GM12878 (cell line): ENCODE data around the gene MYRFL. TPM values are rescaled to one million over a fixed set of nuclear protein-coding genes. Genes with fewer than 3 reads are reported as not detected.

Experiments
- ATAC-seq: fragments of 200-7000 bp; cut with Tn5 transposase; 3 replicates; pipeline ENCODE4 v1.9.1; 2020; ENCODE audit warnings: mild to moderate bottlenecking, moderate library complexity
- BruUV-seq: library from RNA; stranded (reverse); fragments of 400-500 nt; replicated peaks from 2 replicates; lab custom pipeline; 2021; lab: Mats Ljungman, UMichigan
- CTCF ChIA-PET: fragments of 300-600 bp; sonication (Branson Sonifier 250); formaldehyde crosslinking; extraction: SDS; loops from one replicate; lab custom pipeline; 2021; ENCODE audit warnings: inconsistent platforms; lab: Yijun Ruan, JAX
- POLR2A ChIA-PET: fragments of 350-600 bp; formaldehyde crosslinking; extraction: SDS; loops from one replicate; lab custom pipeline; 2021; ENCODE audit warnings: inconsistent platforms; lab: Charles Lee
- RAD21 ChIA-PET: fragments of 300-600 bp; sonication (Branson Sonifier 250); formaldehyde crosslinking; loops from one replicate; lab custom pipeline; 2023; ENCODE audit warnings: antibody characterized with exemption; ENCODE audit not compliant: unreplicated experiment; lab: Charles Lee
- SMC1A ChIA-PET: fragments of 300-600 bp; sonication (Branson Sonifier 250); formaldehyde crosslinking; loops from one replicate; lab custom pipeline; 2023; ENCODE audit not compliant: unreplicated experiment, uncharacterized antibody; lab: Charles Lee
- DNase-seq: peaks from one replicate; pipeline ENCODE4 v3.0.0-alpha.2; 2011; ENCODE audit warnings: low read depth, low spot score
- FAIRE-seq: peaks from 3 replicates; lab custom pipeline; 2011; peaks lifted over from hg19 to GRCh38; lab: Jason Lieb, UNC
- H2AFZ ChIP-seq: 2 replicates; pipeline ENCODE4 v1.6.0; 2011; ENCODE audit warnings: low read depth, low read length, control low read depth; ENCODE audit not compliant: control insufficient read depth
- H3K27ac ChIP-seq: 2 replicates; pipeline ENCODE4 v1.5.1; 2011; ENCODE audit warnings: control low read depth; ENCODE audit not compliant: control insufficient read depth, insufficient read depth
- H3K27me3 ChIP-seq, 2 experiments: replicated peaks in 1 of 2; 2 replicates each; pipeline versions ENCODE4 v1.6.0 to v1.6.1; 2011; ENCODE audit warnings: low read length in 1 of 2; ENCODE audit not compliant: control insufficient read depth in 2 of 2, insufficient read depth in 2 of 2
- H3K36me3 ChIP-seq, 2 experiments: 2 replicates each; pipeline ENCODE4 v1.5.1; 2011; ENCODE audit warnings: low read length in 1 of 2; ENCODE audit not compliant: control insufficient read depth in 2 of 2, insufficient read depth in 2 of 2
- H3K4me1 ChIP-seq: 2 replicates; pipeline ENCODE4 v1.6.1; 2011; ENCODE audit warnings: mild to moderate bottlenecking, low read length, moderate library complexity, mixed read lengths; ENCODE audit not compliant: control insufficient read depth, insufficient read depth
- H3K4me2 ChIP-seq: 2 replicates; pipeline ENCODE4 v1.6.0; 2011; ENCODE audit warnings: control low read depth; ENCODE audit not compliant: control insufficient read depth, insufficient read depth
- H3K4me3 ChIP-seq: fragments of 200-600 bp; sonication (generic); 2 replicates; pipeline ENCODE4 v1.5.1; 2016
- H3K79me2 ChIP-seq: 2 replicates; pipeline ENCODE4 v1.6.0; 2011; ENCODE audit warnings: low read length; ENCODE audit not compliant: control insufficient read depth, insufficient read depth
- H3K9ac ChIP-seq: 2 replicates; pipeline ENCODE4 v1.8.0; 2011; ENCODE audit warnings: low read length, control low read depth, mixed read lengths; ENCODE audit not compliant: control insufficient read depth, insufficient read depth
- H3K9me3 ChIP-seq: replicated peaks from 3 replicates; pipeline ENCODE4 v1.5.1; 2011; ENCODE audit warnings: mild to moderate bottlenecking, low read length; ENCODE audit not compliant: control insufficient read depth, insufficient read depth
- H4K20me1 ChIP-seq: 2 replicates; pipeline ENCODE4 v1.6.0; 2011; ENCODE audit not compliant: control insufficient read depth, insufficient read depth
- EP300 ChIP-seq, 2 experiments: fragments of 150-350 bp in 1 of 2; IDR thresholded peaks; 2 replicates each; pipeline ENCODE4 v1.6.1; 2011 to 2012; ENCODE audit warnings: low read depth in 2 of 2, low read length in 2 of 2, borderline replicate concordance in 1 of 2, improper control_type of control experiment in 1 of 2, inconsistent platforms in 1 of 2; ENCODE audit not compliant: control insufficient read depth in 1 of 2
- EZH2 ChIP-seq: IDR thresholded peaks from 2 replicates; pipeline ENCODE4 v1.6.1; 2012; ENCODE audit warnings: low read depth, mild to moderate bottlenecking, control low read depth, inconsistent platforms, low read length, borderline replicate concordance; ENCODE audit not compliant: control insufficient read depth
- MEF2B ChIP-seq: fragments of 450-650 bp; IDR thresholded peaks from 2 replicates; pipeline ENCODE4 v1.6.1; 2018; ENCODE audit warnings: mild to moderate bottlenecking, moderate library complexity; ENCODE audit not compliant: partially characterized antibody, poor library complexity, severe bottlenecking
- RFX5 ChIP-seq: IDR thresholded peaks from 2 replicates; pipeline ENCODE4 v1.6.1; 2011; ENCODE audit warnings: low read depth, low read length, improper control_type of control experiment
- SMAD5 ChIP-seq: IDR thresholded peaks from 2 replicates; pipeline ENCODE4 v1.6.1; 2016; ENCODE audit warnings: antibody characterized with exemption, low read depth
- ZNF687 ChIP-seq: fragments of 450-650 bp; IDR thresholded peaks from 2 replicates; pipeline ENCODE4 v1.6.1; 2017; ENCODE audit warnings: mild to moderate bottlenecking, moderate library complexity
- WGBS: methylation state at CpG from one replicate; pipeline ENCODE4 v1.1.6; 2016; ENCODE audit warnings: low lambda C conversion rate; ENCODE audit not compliant: insufficient replicate concordance, insufficient coverage; ENCODE audit errors: missing lambda C conversion rate; 5-methylcytosine and 5-hydroxymethylcytosine counted together
- in situ Hi-C: fragments of 300-500 bp; cut with MboI; formaldehyde crosslinking; loops from 9 replicates; pipeline ENCODE4 v1.14.3; 2018; ENCODE audit warnings: mixed read lengths
- intact Hi-C: fragments of 100-400 bp; cut with micrococcal nuclease; formaldehyde crosslinking; loops from one replicate; pipeline ENCODE4 v1.14.2; 2022; ENCODE audit not compliant: unreplicated experiment
- polyA plus RNA-seq, 11 experiments: library from polyadenylated mRNA; depleted of rRNA in 4 of 11; unstranded in 6 of 11; stranded (reverse) in 5 of 11; fragments of >200 nt; fragmentation: Nextera tagmentation in 4 of 11; fragmentation: Illumina TruSeq in 1 of 11; extraction: Ambion mirVana in 4 of 11; extraction: Trizol in 1 of 11; gene quantifications; 1 replicate in 1 of 11; 2 replicates in 10 of 11; pipeline versions ENCODE4 v1.2.1 to v1.2.3, GENCODE V29; 2011 to 2016; ENCODE audit warnings: inconsistent platforms in 2 of 11, missing spikeins in 2 of 11, low read depth in 1 of 11
- total RNA-seq, 4 experiments: library from RNA; depleted of rRNA in 3 of 4; stranded (reverse); fragments of >200 nt in 3 of 4; fragmentation: Illumina TruSeq in 1 of 4; extraction: Trizol in 1 of 4; gene quantifications; 2 replicates each; pipeline versions ENCODE4 v1.2.1 to v1.2.3, GENCODE V29; 2013 to 2021

MYRFL gene
- total and polyA plus RNA-seq, 10 of the 15 experiments (the other 5 are each of a cell fraction or from before 2014, with no cell fraction given), result 0.24 to 1.8 (median 0.64) TPM

DNA sequence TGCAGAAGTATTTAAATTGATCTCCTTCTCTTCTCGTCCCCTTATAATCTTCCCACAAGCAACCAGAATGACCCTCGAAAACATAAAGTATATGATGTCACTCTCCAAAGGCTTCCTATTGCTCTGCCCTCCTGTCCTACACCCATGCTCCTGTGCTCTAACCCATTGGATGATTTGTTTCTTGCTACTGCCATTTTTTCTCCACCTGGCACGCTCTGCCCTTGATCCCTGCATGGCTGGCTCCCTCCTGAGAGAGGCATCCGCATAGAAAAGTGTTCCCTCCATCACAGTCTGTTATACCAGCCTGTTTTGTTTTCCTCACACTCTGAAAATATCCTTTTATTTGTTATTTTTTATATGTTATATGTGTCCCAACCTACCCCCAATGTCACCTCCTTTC lies 19.8 kb downstream of the MYRFL start:
- H3K4me2 ChIP-seq, result no peak overlapping the region
- no peaks in the 10 kb centered on the region for H3K27me3 ChIP-seq
- H3K4me1 ChIP-seq, result no peaks in the 10 kb centered on the region
- no peak for DNase-seq
- no peak for FAIRE-seq
- TF ChIP-seq MEF2B (no peak), SMAD5 (no peak), EP300 (IDR thresholded peaks at IDR 0.05; ENCODE audit: borderline replicate concordance in 1 of 2, control insufficient read depth in 1 of 2, low read depth in 2 of 2, low read length in 2 of 2) (no peak), EZH2 (no peak), RFX5 (no peak), ZNF687 (no peak)
- no peak overlapping the region for H3K4me3 ChIP-seq
- ATAC-seq, result no peak
- intact Hi-C loops (no loop called here), in situ Hi-C loops (no loop called here)
- H3K36me3 ChIP-seq, result no peaks in the 10 kb centered on the region
- POLR2A ChIA-PET, result no interaction called here
- no TSS peak for BruUV-seq
- RAD21 ChIA-PET, result no interaction called here
- H3K79me2 ChIP-seq, result no peaks in the 10 kb centered on the region
- SMC1A ChIA-PET, result interaction anchor here (0.5 kb wide), 1 partner anchor 29 kb away, joined by 3 read pairs; no protein-coding TSS in a partner anchor
- no peak overlapping the region for H3K9ac ChIP-seq
- CTCF ChIA-PET, result no interaction called here
- no peak overlapping the region for H3K27ac ChIP-seq
- no peak overlapping the region for H2AFZ ChIP-seq
- H4K20me1 ChIP-seq, result no peaks in the 10 kb centered on the region
- H3K9me3 ChIP-seq, result no peaks in the 10 kb centered on the region
- WGBS, result 43% methylated on average over 4 of the region's 4 CpGs
